Gastrocnemius medialis (tissue), 4 donors: ENCODE measurements around the gene IGSF9B. TPM values are rescaled to one million over a fixed set of nuclear protein-coding genes. Genes with fewer than 3 reads are reported as not detected.
A peak's percentile ranks its signal among the peaks of the same experiment; 100 is the strongest.

Experiments used
- ATAC-seq, 2 donors: fragments of 150-250 bp; one replicate each; pipeline ENCODE4 v1.9.1; 2016
- DNase-seq, 2 donors: peaks; one replicate each; pipeline ENCODE4 v3.0.0-alpha.2; 2019
- H3K27ac ChIP-seq, 4 donors: fragments of 200-600 bp; sonication (generic); 1 replicate in 1 of 4; 2 replicates in 3 of 4; pipeline ENCODE4 v1.5.1; 2016 to 2018; ENCODE audit warnings: mild to moderate bottlenecking in 2 of 4, moderate library complexity in 1 of 4
- H3K27me3 ChIP-seq, 3 donors: fragments of 200-600 bp; sonication (generic) in 2 of 3; 1 replicate in 1 of 3; 2 replicates in 2 of 3; pipeline versions ENCODE4 v1.5.1 to v1.6.0; 2016 to 2019; ENCODE audit warnings: mild to moderate bottlenecking in 1 of 3, moderate library complexity in 1 of 3
- H3K36me3 ChIP-seq, 2 donors: fragments of 200-600 bp; sonication (generic) in 1 of 2; one replicate each; pipeline ENCODE4 v1.5.1; 2017 to 2018
- H3K4me1 ChIP-seq, 2 donors: fragments of 200-600 bp; sonication (generic) in 1 of 2; one replicate each; pipeline ENCODE4 v1.5.1; 2016 to 2017; ENCODE audit warnings: mild to moderate bottlenecking in 2 of 2
- H3K4me3 ChIP-seq, 4 donors: fragments of 200-600 bp; sonication (generic) in 3 of 4; 1 replicate in 1 of 4; 2 replicates in 3 of 4; pipeline ENCODE4 v1.5.1; 2016 to 2019; ENCODE audit warnings: mild to moderate bottlenecking in 2 of 4
- H3K9me3 ChIP-seq, 3 donors: fragments of 200-600 bp; sonication (generic) in 2 of 3; 1 replicate in 1 of 3; 2 replicates in 2 of 3; pipeline ENCODE4 v1.5.1; 2016 to 2019
- POLR2A ChIP-seq, 2 donors: fragments of 450-650 bp; IDR thresholded peaks; one replicate each; pipeline ENCODE4 v1.6.1; 2017; ENCODE audit warnings: antibody characterized with exemption in 2 of 2, mild to moderate bottlenecking in 2 of 2, moderate library complexity in 2 of 2
- in situ Hi-C, 4 donors: fragments of 200-750 bp; cut with MboI; loops; one replicate each; pipeline versions ENCODE4 v1.15.0 to v1.8.0; 2017; ENCODE audit warnings: low sequenced_read_pairs in 4 of 4
- intact Hi-C: fragments of 100-400 bp; cut with DNase I; formaldehyde crosslinking; loops from one replicate; pipeline ENCODE4 v1.15.1; 2023; ENCODE audit warnings: low total_unique reads
- total RNA-seq, 4 donors: library from RNA; depleted of rRNA; stranded (reverse); fragments of >200 nt; gene quantifications; one replicate each; pipeline versions ENCODE4 v1.1.0 to v1.2.3, GENCODE V29; 2016
- TF ChIP-seq, protein P1 (sequence below), 5 experiments: fragments of 450-650 bp in 3 of 5; fragments of 200-600 bp in 2 of 5; sonication (generic) in 2 of 5; IDR thresholded peaks in 4 of 5; conservative IDR thresholded peaks in 1 of 5; 1 replicate in 4 of 5; 2 replicates in 1 of 5; pipeline ENCODE4 v1.5.1; 2016 to 2019; ENCODE audit warnings: antibody characterized with exemption in 5 of 5, mild to moderate bottlenecking in 3 of 5, moderate library complexity in 3 of 5

Gene IGSF9B
- total RNA-seq, 4 donors from 2014 or later: 0.07 to 2.5 (median 1.4) TPM

DNA sequence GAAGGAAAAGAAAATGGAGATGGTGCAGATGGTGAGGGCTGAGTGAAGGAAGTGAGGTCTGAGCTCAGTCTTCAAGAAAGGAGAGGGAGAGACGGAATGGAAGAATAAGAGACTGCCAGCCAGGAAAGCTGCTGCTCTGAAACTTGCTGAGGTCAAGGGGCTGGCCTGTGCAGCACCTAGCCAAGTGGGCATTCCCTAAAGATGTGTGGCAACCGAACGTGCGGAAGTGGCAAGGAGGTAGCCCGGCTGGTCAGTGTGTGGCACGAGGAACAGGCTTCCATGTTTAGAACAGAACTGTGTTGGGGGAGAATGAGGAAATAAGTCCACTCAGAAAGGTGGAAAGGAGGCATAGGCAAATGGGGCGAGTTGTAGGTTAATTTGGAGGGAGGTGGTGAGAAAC lies 7.6 kb upstream of the IGSF9B start:
- no peak for TF ChIP-seq POLR2A (IDR thresholded peaks at IDR 0.05)
- TF ChIP-seq, protein P1, sequence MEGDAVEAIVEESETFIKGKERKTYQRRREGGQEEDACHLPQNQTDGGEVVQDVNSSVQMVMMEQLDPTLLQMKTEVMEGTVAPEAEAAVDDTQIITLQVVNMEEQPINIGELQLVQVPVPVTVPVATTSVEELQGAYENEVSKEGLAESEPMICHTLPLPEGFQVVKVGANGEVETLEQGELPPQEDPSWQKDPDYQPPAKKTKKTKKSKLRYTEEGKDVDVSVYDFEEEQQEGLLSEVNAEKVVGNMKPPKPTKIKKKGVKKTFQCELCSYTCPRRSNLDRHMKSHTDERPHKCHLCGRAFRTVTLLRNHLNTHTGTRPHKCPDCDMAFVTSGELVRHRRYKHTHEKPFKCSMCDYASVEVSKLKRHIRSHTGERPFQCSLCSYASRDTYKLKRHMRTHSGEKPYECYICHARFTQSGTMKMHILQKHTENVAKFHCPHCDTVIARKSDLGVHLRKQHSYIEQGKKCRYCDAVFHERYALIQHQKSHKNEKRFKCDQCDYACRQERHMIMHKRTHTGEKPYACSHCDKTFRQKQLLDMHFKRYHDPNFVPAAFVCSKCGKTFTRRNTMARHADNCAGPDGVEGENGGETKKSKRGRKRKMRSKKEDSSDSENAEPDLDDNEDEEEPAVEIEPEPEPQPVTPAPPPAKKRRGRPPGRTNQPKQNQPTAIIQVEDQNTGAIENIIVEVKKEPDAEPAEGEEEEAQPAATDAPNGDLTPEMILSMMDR (IDR thresholded peaks at IDR 0.05 in 4 of 5, conservative IDR thresholded peaks at IDR 0.05 in 1 of 5): no peak
- peaks cover 0 to 4% (median 2%) of the 10 kb centered on the region in 3 donors for H3K27me3 ChIP-seq
- no peaks in the 10 kb centered on the region for H3K36me3 ChIP-seq
- in situ Hi-C loops: no loop called here
- intact Hi-C loops: no loop called here
- H3K4me3 ChIP-seq: no peak overlapping the region
- H3K27ac ChIP-seq: no peak overlapping the region
- H3K4me1 ChIP-seq: peaks cover 5 to 7% of the 10 kb centered on the region in 2 donors
- H3K9me3 ChIP-seq: no peaks in the 10 kb centered on the region
- DNase-seq (no peak), ATAC-seq (no peak)

DNA sequence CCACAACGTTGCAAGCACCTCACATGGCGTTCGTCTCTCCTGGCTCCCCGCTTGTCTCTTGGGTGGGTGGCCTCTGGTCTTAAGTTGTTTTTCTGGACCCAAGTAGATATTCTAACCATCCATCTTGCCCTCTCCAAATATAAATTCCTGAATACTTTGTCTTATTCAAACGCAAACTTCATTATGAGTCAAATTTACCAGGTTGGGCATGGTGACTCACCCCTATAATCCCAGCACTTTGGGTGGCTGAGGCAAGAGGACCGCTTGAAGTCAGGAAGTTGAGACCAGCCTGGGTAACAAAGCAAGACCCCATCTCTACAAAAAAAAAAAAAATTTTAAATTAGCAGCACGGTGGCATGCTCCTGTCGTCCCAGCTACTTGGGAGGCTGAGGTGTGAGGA lies 5.1 kb upstream of the IGSF9B start:
- no peaks in the 10 kb centered on the region for H3K9me3 ChIP-seq
- H3K27me3 ChIP-seq: peaks cover 0 to 5% (median 0%) of the 10 kb centered on the region in 3 donors
- no peak overlapping the region for H3K27ac ChIP-seq
- in situ Hi-C loops (no loop called here), intact Hi-C loops (no loop called here)
- DNase-seq (no peak), ATAC-seq (no peak)
- no peaks in the 10 kb centered on the region for H3K36me3 ChIP-seq
- no peak overlapping the region for H3K4me3 ChIP-seq
- no peak for TF ChIP-seq POLR2A (IDR thresholded peaks at IDR 0.05)
- H3K4me1 ChIP-seq: peaks cover 0 to 10% of the 10 kb centered on the region in 2 donors

DNA sequence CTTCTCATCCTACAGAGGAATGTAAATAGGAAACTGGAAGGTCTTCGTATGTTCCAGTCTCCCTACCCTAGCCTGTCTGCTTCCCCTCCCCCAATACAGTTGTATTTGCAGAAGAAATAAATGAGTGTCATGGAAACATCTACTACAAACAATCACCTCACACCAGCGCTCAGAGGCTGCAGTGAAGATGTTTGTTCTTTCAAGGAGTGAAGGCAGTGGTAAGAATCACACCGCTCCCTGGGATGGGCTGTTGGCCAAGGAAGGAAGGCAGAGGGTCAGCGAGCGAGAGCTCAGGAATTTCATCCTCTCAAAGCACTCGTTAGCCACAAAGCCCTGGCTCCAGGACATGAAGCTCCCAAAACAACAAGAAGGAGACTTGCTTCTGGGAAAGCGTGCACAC lies 1.1 kb upstream of the IGSF9B start:
- intact Hi-C loops (loop anchor here (1.0 to 10.0 kb wide), 3 partner anchors 89 to 267 kb away; partner anchors contain the start of genes NCAPD3 and VPS26B), in situ Hi-C loops (no loop called here)
- ATAC-seq (no peak), DNase-seq (no peak)
- no peaks in the 10 kb centered on the region for H3K9me3 ChIP-seq
- H3K4me3 ChIP-seq: no peak overlapping the region
- no peak overlapping the region for H3K27ac ChIP-seq
- no peaks in the 10 kb centered on the region for H3K36me3 ChIP-seq
- peaks cover 11 to 21% (median 11%) of the 10 kb centered on the region in 3 donors for H3K27me3 ChIP-seq
- peaks cover 14 to 15% of the 10 kb centered on the region in 2 donors for H3K4me1 ChIP-seq
- TF ChIP-seq, protein P1 (IDR thresholded peaks at IDR 0.05 in 4 of 5, conservative IDR thresholded peaks at IDR 0.05 in 1 of 5): no peak
- no peak for TF ChIP-seq POLR2A (IDR thresholded peaks at IDR 0.05)

DNA sequence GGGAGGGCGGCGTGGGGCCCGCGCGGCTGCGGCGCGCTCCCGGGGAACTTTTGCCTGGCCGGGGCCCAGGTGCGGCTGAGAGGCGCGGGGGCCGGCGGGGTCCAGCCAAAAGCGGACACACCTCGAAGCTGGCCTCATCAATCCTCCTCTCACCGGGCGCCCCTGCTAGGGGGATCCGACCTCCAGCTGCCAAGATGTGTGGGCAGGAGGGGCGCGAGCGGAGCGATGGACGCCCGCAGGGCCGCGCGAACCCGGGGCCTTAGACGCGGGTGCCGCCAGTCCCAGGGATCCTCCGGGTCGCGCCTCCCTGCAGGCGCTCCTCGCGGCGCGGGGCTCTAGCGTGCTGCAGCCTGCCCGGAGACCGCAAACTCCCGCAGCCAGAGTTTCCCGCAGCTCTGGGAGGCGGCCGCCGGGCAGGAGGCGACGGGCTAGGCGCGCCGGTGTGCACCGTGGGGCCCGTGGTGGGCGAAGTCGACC lies 785 bp downstream of the IGSF9B start:
- in situ Hi-C loops: no loop called here
- H3K27me3 ChIP-seq: peaks cover 11 to 21% (median 11%) of the 10 kb centered on the region in 3 donors
- no peaks in the 10 kb centered on the region for H3K9me3 ChIP-seq
- H3K27ac ChIP-seq: peak overlapping the region in 1 of 4 donors; percentile 39
- peak overlapping the region; percentile 57 to 67 (median 60) for H3K4me3 ChIP-seq
- no peaks in the 10 kb centered on the region for H3K36me3 ChIP-seq
- intact Hi-C loops: loop anchor here (10.0 kb wide), 2 partner anchors 169 to 269 kb away; partner anchors contain the start of genes NCAPD3 and VPS26B
- peaks cover 23 to 28% of the 10 kb centered on the region in 2 donors for H3K4me1 ChIP-seq
- DNase-seq (no peak), ATAC-seq (no peak)
- TF ChIP-seq, protein P1 (IDR thresholded peaks at IDR 0.05 in 4 of 5, conservative IDR thresholded peaks at IDR 0.05 in 1 of 5): no peak
- TF ChIP-seq POLR2A (IDR thresholded peaks at IDR 0.05): no peak

DNA sequence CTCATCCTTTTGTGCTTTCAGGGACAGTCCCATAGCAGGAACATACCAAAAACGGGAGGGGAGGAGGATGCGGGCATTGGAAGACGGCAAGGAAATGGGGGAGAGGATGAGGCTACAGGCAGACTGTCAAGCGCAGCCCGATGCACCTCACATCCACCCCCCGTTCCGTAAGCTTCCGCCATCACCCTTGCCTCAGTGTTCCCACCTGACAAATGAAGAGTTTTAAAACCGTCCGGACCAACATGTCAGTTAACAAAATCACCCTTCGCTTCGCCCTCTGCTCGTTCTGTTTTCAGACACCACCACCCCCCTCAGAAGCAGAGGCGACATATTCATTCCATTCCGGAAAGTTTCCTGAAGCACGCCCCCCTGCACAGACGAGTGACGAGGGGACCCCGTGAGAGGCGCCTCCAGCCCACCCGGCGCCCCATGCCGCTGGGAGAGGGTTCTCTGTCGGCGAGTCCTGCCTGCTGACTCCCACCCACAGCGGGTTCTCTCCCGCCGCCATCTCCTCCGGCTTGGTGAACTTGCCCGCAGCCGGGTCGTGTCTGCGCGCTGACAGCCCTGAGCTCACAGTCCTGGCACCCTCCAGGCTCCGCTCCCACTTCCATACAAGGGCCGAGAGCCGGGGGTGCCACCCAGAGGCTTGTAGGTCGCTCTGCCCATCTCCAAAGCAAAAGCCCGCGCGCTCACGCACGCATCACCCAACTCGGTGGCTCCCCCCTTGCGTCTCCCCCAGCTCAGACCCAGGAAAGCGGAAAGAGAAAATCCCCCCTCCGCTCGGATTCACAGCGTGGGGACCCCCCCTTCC lies 1.5 kb downstream of the IGSF9B start:
- TF ChIP-seq POLR2A (IDR thresholded peaks at IDR 0.05): peak; percentile 18 to 40
- TF ChIP-seq, protein P1 (IDR thresholded peaks at IDR 0.05 in 4 of 5, conservative IDR thresholded peaks at IDR 0.05 in 1 of 5): no peak
- intact Hi-C loops (loop anchor here (10.0 kb wide), 2 partner anchors 170 to 270 kb away; partner anchors contain the start of genes NCAPD3 and VPS26B), in situ Hi-C loops (no loop called here)
- Histone ChIP-seq H3K27me3 (peaks cover 11 to 21% (median 11%) of the 10 kb centered on the region in 3 donors), H3K36me3 (no peaks in the 10 kb centered on the region), H3K4me1 (peaks cover 27 to 34% of the 10 kb centered on the region in 2 donors), H3K27ac (peak overlapping the region in 1 of 4 donors; percentile 39), H3K9me3 (no peaks in the 10 kb centered on the region), H3K4me3 (peak overlapping the region; percentile 57 to 67 (median 60))
- ATAC-seq (no peak), DNase-seq (no peak)
